HG03432 (cell line): ENCODE data around the gene APIP.
A peak's percentile ranks its signal among the peaks of the same experiment; 100 is the strongest.

ENCODE experiments used
- ATAC-seq: cut with Tn5 transposase; IDR thresholded peaks from one replicate; pipeline ENCODE4 v1.9.1; 2021; ENCODE audit warnings: mild to moderate bottlenecking, moderate library complexity; ENCODE audit not compliant: unreplicated experiment

APIP gene

GRCh38 chr11:34844463-34845112, 71.6 kb downstream of the APIP start:
- no peak for ATAC-seq

- no peak for ATAC-seq
These were observed 72.9 kb downstream of the APIP start for GRCh38 chr11:34843271-34843670.

- ATAC-seq: peak; percentile 80
These were observed 75.3 kb downstream of the APIP start for GRCh38 chr11:34840736-34841386.

- no peak for ATAC-seq
These were observed 76.2 kb downstream of the APIP start for GRCh38 chr11:34839969-34840368.

GRCh38 chr11:34836958-34837856, 79.0 kb downstream of the APIP start:
- no peak for ATAC-seq

GRCh38 chr11:34833602-34834001, 82.6 kb downstream of the APIP start:
- ATAC-seq: no peak
